GM19324 (cell line): ENCODE data around the gene LEKR1.

ENCODE experiments used
- ATAC-seq: cut with Tn5 transposase; IDR thresholded peaks from one replicate; pipeline ENCODE4 v1.9.1; 2021; ENCODE audit warnings: mild to moderate bottlenecking, moderate library complexity; ENCODE audit not compliant: unreplicated experiment, low FRiP score

LEKR1 gene

GRCh38 chr3:157074490-157074889 lies 248.3 kb downstream of the LEKR1 start:
- ATAC-seq: no peak

GRCh38 chr3:157074981-157075380 lies 248.8 kb downstream of the LEKR1 start:
- ATAC-seq: no peak

GRCh38 chr3:157075693-157076420 lies 249.7 kb downstream of the LEKR1 start:
- no peak for ATAC-seq

- ATAC-seq: no peak
Observed at GRCh38 chr3:157077565-157077991, 251.4 kb downstream of the LEKR1 start.

GRCh38 chr3:157078131-157078810 lies 252.1 kb downstream of the LEKR1 start:
- no peak for ATAC-seq

- no peak for ATAC-seq
Observed at GRCh38 chr3:157078811-157079185, 252.6 kb downstream of the LEKR1 start.

GRCh38 chr3:157079676-157080369 lies 253.7 kb downstream of the LEKR1 start:
- ATAC-seq: no peak

GRCh38 chr3:157081626-157082210 lies 255.6 kb downstream of the LEKR1 start:
- peak; percentile 73 for ATAC-seq

GRCh38 chr3:157082305-157082982 lies 256.3 kb downstream of the LEKR1 start:
- no peak for ATAC-seq

GRCh38 chr3:157083824-157084223 lies 257.7 kb downstream of the LEKR1 start:
- no peak for ATAC-seq

GRCh38 chr3:157086060-157086750 lies 260.1 kb downstream of the LEKR1 start:
- no peak for ATAC-seq

GRCh38 chr3:157086775-157087174 lies 260.6 kb downstream of the LEKR1 start:
- no peak for ATAC-seq

- ATAC-seq: no peak
Observed at GRCh38 chr3:157087373-157087772, 261.2 kb downstream of the LEKR1 start.

- ATAC-seq: no peak
Observed at GRCh38 chr3:157087780-157088600, 261.8 kb downstream of the LEKR1 start.

GRCh38 chr3:157088601-157089454 lies 262.7 kb downstream of the LEKR1 start:
- peak; percentile 88 for ATAC-seq

- ATAC-seq: peak; percentile 18
Observed at GRCh38 chr3:157089455-157090221, 263.5 kb downstream of the LEKR1 start.

GRCh38 chr3:157091083-157091833 lies 265.1 kb downstream of the LEKR1 start:
- no peak for ATAC-seq
